MM.1S (cell line): ENCODE data around the gene BTC.
A peak's percentile ranks its signal among the peaks of the same experiment; 100 is the strongest.

Experiments used
- DNase-seq: peaks from one replicate; pipeline ENCODE4 v3.0.0-alpha.2; 2015
- H2AFZ ChIP-seq: fragments of 300-600 bp; sonication (generic); 2 replicates; pipeline ENCODE4 v1.6.0; 2016; ENCODE audit warnings: antibody characterized with exemption, low read length
- H3F3A ChIP-seq: fragments of 300-600 bp; sonication (generic); 2 replicates; pipeline ENCODE4 v1.6.1; 2016; ENCODE audit warnings: mild to moderate bottlenecking, antibody characterized with exemption, low read length, moderate library complexity, mixed read lengths; ENCODE audit not compliant: insufficient read depth
- H3K27ac ChIP-seq: fragments of 300-600 bp; sonication (generic); 2 replicates; pipeline ENCODE4 v1.5.1; 2016; ENCODE audit warnings: mild to moderate bottlenecking, low read length
- H3K27me3 ChIP-seq: fragments of 300-600 bp; sonication (generic); replicated peaks from 2 replicates; pipeline ENCODE4 v1.6.0; 2016; ENCODE audit warnings: low read length; ENCODE audit not compliant: insufficient read depth
- H3K36me3 ChIP-seq: fragments of 300-600 bp; sonication (generic); replicated peaks from 2 replicates; pipeline ENCODE4 v1.6.1; 2016; ENCODE audit warnings: mild to moderate bottlenecking, low read length, mixed read lengths; ENCODE audit not compliant: insufficient read depth
- H3K4me1 ChIP-seq: fragments of 300-600 bp; sonication (generic); 2 replicates; pipeline ENCODE4 v1.6.1; 2016; ENCODE audit warnings: low read length, mixed read lengths
- H3K4me2 ChIP-seq: fragments of 300-600 bp; sonication (generic); 2 replicates; pipeline ENCODE4 v1.6.0; 2016; ENCODE audit warnings: low read depth, low read length
- H3K4me3 ChIP-seq: fragments of 300-600 bp; sonication (generic); 2 replicates; pipeline ENCODE4 v1.5.1; 2016; ENCODE audit warnings: low read length, mixed read lengths
- H3K79me2 ChIP-seq: fragments of 300-600 bp; sonication (generic); 2 replicates; pipeline ENCODE4 v1.6.1; 2016; ENCODE audit warnings: mixed run types, low read length, mixed read lengths
- H3K9ac ChIP-seq: fragments of 300-600 bp; sonication (generic); 2 replicates; pipeline ENCODE4 v1.6.1; 2016; ENCODE audit warnings: low read length, mixed read lengths
- H3K9me2 ChIP-seq: fragments of 300-600 bp; sonication (generic); replicated peaks from 2 replicates; pipeline ENCODE4 v1.6.1; 2016; ENCODE audit warnings: mild to moderate bottlenecking, low read length, mixed read lengths; ENCODE audit not compliant: insufficient read depth
- H3K9me3 ChIP-seq: fragments of 300-600 bp; sonication (generic); replicated peaks from 2 replicates; pipeline ENCODE4 v1.6.1; 2016; ENCODE audit warnings: mild to moderate bottlenecking, low read length, mixed read lengths; ENCODE audit not compliant: insufficient read depth
- H4K20me1 ChIP-seq: fragments of 300-600 bp; sonication (generic); 2 replicates; pipeline ENCODE4 v1.6.1; 2016; ENCODE audit warnings: mild to moderate bottlenecking, low read length, moderate library complexity, mixed read lengths; ENCODE audit not compliant: insufficient read depth
- CTCF ChIP-seq: fragments of 300-600 bp; sonication (generic); IDR thresholded peaks from 2 replicates; pipeline ENCODE4 v1.5.1; 2016; ENCODE audit warnings: antibody characterized with exemption, low read length, mixed read lengths
- EZH2 ChIP-seq: fragments of 300-600 bp; sonication (generic); optimal IDR thresholded peaks from 2 replicates; pipeline ENCODE3; 2017; ENCODE audit warnings: low read depth, mild to moderate bottlenecking, antibody characterized with exemption, low read length, mixed read lengths
- EZH2phosphoT487 ChIP-seq: fragments of 300-600 bp; sonication (generic); IDR thresholded peaks from 2 replicates; pipeline ENCODE4 v1.6.1; 2018; ENCODE audit warnings: antibody characterized with exemption, low read length

Gene BTC

DNA sequence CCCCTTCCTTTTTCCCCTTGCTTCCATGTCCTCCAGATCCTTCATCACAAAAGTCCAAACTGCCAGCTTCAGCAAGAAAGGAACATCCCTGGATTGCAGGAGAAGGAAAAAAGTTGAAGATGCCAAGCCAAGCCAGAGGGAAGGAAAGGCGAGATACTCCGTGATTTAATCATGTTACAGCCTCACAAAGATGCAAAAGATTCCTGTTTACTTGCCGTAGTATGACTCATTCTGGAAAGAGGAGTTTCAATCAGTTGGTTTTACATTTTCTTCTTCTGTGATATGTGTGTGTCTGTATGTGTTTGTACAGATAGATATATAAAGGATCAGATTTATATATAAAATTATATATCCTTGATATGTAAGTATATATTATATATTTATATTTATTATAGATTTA is 69.3 kb downstream of the BTC start:
- H3F3A ChIP-seq: no peaks in the 10 kb centered on the region
- no peak overlapping the region for H3K9ac ChIP-seq
- H3K9me2 ChIP-seq: no peaks in the 10 kb centered on the region
- H3K9me3 ChIP-seq: no peaks in the 10 kb centered on the region
- no peak overlapping the region for H3K4me3 ChIP-seq
- no peaks in the 10 kb centered on the region for H3K27me3 ChIP-seq
- H2AFZ ChIP-seq: no peak overlapping the region
- H3K79me2 ChIP-seq: no peaks in the 10 kb centered on the region
- TF ChIP-seq EZH2: no peak
- no peak for TF ChIP-seq EZH2phosphoT487
- no peak for TF ChIP-seq CTCF
- H3K36me3 ChIP-seq: no peaks in the 10 kb centered on the region
- H3K27ac ChIP-seq: no peak overlapping the region
- no peak overlapping the region for H3K4me2 ChIP-seq
- DNase-seq: no peak
- H3K4me1 ChIP-seq: no peaks in the 10 kb centered on the region
- no peaks in the 10 kb centered on the region for H4K20me1 ChIP-seq

- Histone ChIP-seq H3K4me1 (peaks cover 13% of the 10 kb centered on the region), H4K20me1 (no peaks in the 10 kb centered on the region), H3K4me3 (no peak overlapping the region), H3K9ac (no peak overlapping the region), H3K9me2 (no peaks in the 10 kb centered on the region), H3K79me2 (no peaks in the 10 kb centered on the region), H3K36me3 (no peaks in the 10 kb centered on the region), H2AFZ (no peak overlapping the region), H3K4me2 (peak overlapping the region; percentile 64), H3K9me3 (no peaks in the 10 kb centered on the region), H3K27ac (peak overlapping the region; percentile 45; the same call in 1 of the 2 replicates), H3F3A (peaks cover 14% of the 10 kb centered on the region), H3K27me3 (no peaks in the 10 kb centered on the region)
- peak; percentile 42 for DNase-seq
- TF ChIP-seq EZH2 (no peak), EZH2phosphoT487 (no peak), CTCF (no peak)
These were observed 77.9 kb downstream of the BTC start for GRCh38 chr4:74716436-74716765.

- Histone ChIP-seq H3K4me1 (peaks cover 13% of the 10 kb centered on the region), H3K36me3 (no peaks in the 10 kb centered on the region), H3K4me2 (peak overlapping the region; percentile 64), H3K9me2 (no peaks in the 10 kb centered on the region), H4K20me1 (no peaks in the 10 kb centered on the region), H3K9ac (no peak overlapping the region), H3K27ac (peak overlapping the region; percentile 45; the same call in 1 of the 2 replicates), H3K79me2 (no peaks in the 10 kb centered on the region), H3K27me3 (no peaks in the 10 kb centered on the region), H2AFZ (peak overlapping the region; percentile 34; the same call in 1 of the 2 replicates), H3K9me3 (no peaks in the 10 kb centered on the region), H3F3A (peaks cover 14% of the 10 kb centered on the region), H3K4me3 (peak overlapping the region; percentile 13; the same call in 1 of the 2 replicates)
- TF ChIP-seq CTCF (no peak), EZH2 (no peak), EZH2phosphoT487 (no peak)
- DNase-seq: peak; percentile 91
These were observed 78.5 kb downstream of the BTC start for GRCh38 chr4:74715706-74716435.
